Upper lobe of right lung (tissue), 1 donor: Measurements from ENCODE around the gene GINS2. TPM values are rescaled to one million over a fixed set of nuclear protein-coding genes. Genes with fewer than 3 reads are reported as not detected.

Source experiments
- ATAC-seq: fragments of 200-7000 bp; cut with Tn5 transposase; one replicate; pipeline ENCODE4 v1.9.1; 2020; ENCODE audit warnings: mild to moderate bottlenecking, moderate library complexity
- DNase-seq: peaks from one replicate; pipeline ENCODE4 v3.0.0-alpha.2; 2020
- H3K27ac ChIP-seq: fragments of 200-600 bp; one replicate; pipeline ENCODE4 v1.8.0; 2022
- H3K27me3 ChIP-seq: fragments of 200-600 bp; one replicate; pipeline ENCODE4 v1.8.0; 2022; ENCODE audit warnings: mild to moderate bottlenecking
- H3K36me3 ChIP-seq: fragments of 200-600 bp; one replicate; pipeline ENCODE4 v1.8.0; 2022
- H3K4me1 ChIP-seq: fragments of 200-600 bp; one replicate; pipeline ENCODE4 v1.8.0; 2022
- H3K4me3 ChIP-seq: fragments of 200-600 bp; one replicate; pipeline ENCODE4 v1.8.0; 2022; ENCODE audit warnings: mild to moderate bottlenecking
- H3K9me3 ChIP-seq: fragments of 200-600 bp; one replicate; pipeline ENCODE4 v1.8.0; 2022
- intact Hi-C: fragments of 100-400 bp; cut with DNase I; formaldehyde crosslinking; loops from one replicate; pipeline ENCODE4 v1.11.0; 2022
- total RNA-seq: library from RNA; stranded (reverse); fragmentation: NEBNext Ultra II Directional; extraction: Animal tissue kit (Norgen Biotek cat#: 25700); gene quantifications from one replicate; pipeline ENCODE4 v1.2.1, GENCODE V29; 2021
- TF ChIP-seq, protein P1 (sequence below): fragments of 200-600 bp; IDR thresholded peaks from one replicate; pipeline ENCODE4 v1.8.0; 2022; ENCODE audit warnings: antibody characterized with exemption
- donor health status: DM: no; HTN: yes; CAD: no; lungs with severe emphysema.

GINS2 gene
- total RNA-seq, 1 donor from 2014 or later = 0.46 TPM

DNA sequence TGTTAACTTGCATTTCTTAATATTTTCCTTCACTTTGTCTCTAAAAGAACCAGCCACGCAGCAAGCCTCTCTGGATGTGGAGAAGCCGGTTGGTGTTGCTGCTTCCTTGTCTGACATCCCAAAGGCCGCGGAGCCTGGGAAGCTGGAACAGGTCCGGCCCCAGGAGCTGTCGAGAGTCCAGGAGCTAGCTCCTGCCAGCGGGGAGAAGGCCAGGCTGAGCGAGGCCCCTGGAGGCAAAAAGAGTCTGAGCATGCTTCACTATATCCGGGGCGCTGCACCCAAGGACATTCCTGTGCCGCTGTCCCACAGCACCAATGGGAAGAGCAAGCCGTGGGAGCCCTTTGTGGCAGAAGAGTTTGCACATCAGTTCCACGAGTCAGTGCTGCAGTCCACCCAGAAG, 22.8 kb downstream of the GINS2 start:
- Histone ChIP-seq H3K4me1 (no peaks in the 10 kb centered on the region), H3K9me3 (no peaks in the 10 kb centered on the region), H3K27ac (no peak overlapping the region)

DNA sequence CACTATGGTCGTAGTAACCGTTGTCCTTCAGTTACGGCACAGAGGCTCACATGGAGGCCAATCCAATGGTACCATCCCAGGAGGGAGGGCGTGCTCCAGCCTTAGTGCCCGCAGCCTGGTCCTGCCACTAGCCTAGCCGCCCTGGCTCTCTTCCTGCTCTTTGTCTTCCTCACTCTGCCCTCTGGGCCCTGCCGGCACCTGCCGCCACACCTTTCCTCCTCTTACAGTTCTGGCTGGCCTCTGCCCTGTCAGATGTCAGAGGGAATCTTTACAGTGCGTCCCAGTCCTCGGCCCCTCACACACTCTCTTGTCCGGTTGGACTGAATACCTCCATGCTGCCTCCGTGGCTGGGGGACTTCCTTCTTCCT, 23.4 kb downstream of the GINS2 start:
- Histone ChIP-seq H3K4me3 (no peak overlapping the region), H3K27me3 (no peaks in the 10 kb centered on the region), H3K36me3 (peaks cover 97% of the 10 kb centered on the region), H3K27ac (no peak overlapping the region), H3K9me3 (no peaks in the 10 kb centered on the region), H3K4me1 (no peaks in the 10 kb centered on the region)
- DNase-seq (no peak), ATAC-seq (no peak)
- TF ChIP-seq, protein P1, sequence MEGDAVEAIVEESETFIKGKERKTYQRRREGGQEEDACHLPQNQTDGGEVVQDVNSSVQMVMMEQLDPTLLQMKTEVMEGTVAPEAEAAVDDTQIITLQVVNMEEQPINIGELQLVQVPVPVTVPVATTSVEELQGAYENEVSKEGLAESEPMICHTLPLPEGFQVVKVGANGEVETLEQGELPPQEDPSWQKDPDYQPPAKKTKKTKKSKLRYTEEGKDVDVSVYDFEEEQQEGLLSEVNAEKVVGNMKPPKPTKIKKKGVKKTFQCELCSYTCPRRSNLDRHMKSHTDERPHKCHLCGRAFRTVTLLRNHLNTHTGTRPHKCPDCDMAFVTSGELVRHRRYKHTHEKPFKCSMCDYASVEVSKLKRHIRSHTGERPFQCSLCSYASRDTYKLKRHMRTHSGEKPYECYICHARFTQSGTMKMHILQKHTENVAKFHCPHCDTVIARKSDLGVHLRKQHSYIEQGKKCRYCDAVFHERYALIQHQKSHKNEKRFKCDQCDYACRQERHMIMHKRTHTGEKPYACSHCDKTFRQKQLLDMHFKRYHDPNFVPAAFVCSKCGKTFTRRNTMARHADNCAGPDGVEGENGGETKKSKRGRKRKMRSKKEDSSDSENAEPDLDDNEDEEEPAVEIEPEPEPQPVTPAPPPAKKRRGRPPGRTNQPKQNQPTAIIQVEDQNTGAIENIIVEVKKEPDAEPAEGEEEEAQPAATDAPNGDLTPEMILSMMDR = no peak
- intact Hi-C loops = no loop called here

More for the DNA sequence above, 22.8 kb downstream of the GINS2 start:
- Histone ChIP-seq H3K4me3 (no peak overlapping the region), H3K36me3 (peaks cover 100% of the 10 kb centered on the region), H3K27me3 (no peaks in the 10 kb centered on the region)
- TF ChIP-seq, protein P1 = no peak
- ATAC-seq (no peak), DNase-seq (no peak)
- intact Hi-C loops = no loop called here

- no peak overlapping the region for H3K27ac ChIP-seq
- no peak overlapping the region for H3K4me3 ChIP-seq
- H3K9me3 ChIP-seq = no peaks in the 10 kb centered on the region
- no peaks in the 10 kb centered on the region for H3K27me3 ChIP-seq
- DNase-seq (no peak), ATAC-seq (no peak)
- TF ChIP-seq, protein P1 = no peak
- H3K36me3 ChIP-seq = peaks cover 97% of the 10 kb centered on the region
- no peaks in the 10 kb centered on the region for H3K4me1 ChIP-seq
- intact Hi-C loops = no loop called here
Observed at GRCh38 chr16:85664580-85665372, 24.0 kb downstream of the GINS2 start.

DNA sequence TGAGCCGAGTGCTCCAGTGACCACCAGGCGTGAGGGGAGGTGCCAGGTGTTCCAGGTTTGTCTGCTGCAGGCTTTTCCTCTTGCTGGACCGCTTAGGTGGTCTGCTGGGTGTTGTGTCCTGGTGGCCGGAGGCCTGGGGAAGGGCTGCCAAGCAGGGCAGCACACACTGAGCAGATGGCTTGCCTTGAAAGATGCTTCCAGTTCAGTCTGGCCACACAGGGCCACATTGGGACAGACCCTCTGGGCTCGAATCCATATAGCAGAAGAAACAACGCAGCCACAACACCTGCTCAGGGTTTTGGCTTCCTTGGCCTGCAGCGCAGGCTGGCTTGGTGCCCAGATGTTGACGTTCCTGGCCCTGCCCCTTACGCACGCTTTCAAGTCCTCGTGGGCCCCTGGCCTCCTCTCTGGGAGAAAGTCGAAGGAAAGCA, 24.8 kb downstream of the GINS2 start:
- H3K27ac ChIP-seq = no peak overlapping the region
- no peaks in the 10 kb centered on the region for H3K27me3 ChIP-seq
- peaks cover 97% of the 10 kb centered on the region for H3K36me3 ChIP-seq
- TF ChIP-seq, protein P1 = no peak
- DNase-seq (no peak), ATAC-seq (no peak)
- no peaks in the 10 kb centered on the region for H3K4me1 ChIP-seq
- no peak overlapping the region for H3K4me3 ChIP-seq
- intact Hi-C loops = no loop called here
- H3K9me3 ChIP-seq = no peaks in the 10 kb centered on the region

GRCh38 chr16:85662976-85663830, 25.6 kb downstream of the GINS2 start:
- Histone ChIP-seq H3K4me3 (no peak overlapping the region), H3K27me3 (no peaks in the 10 kb centered on the region), H3K27ac (no peak overlapping the region), H3K9me3 (no peaks in the 10 kb centered on the region), H3K4me1 (no peaks in the 10 kb centered on the region), H3K36me3 (peaks cover 97% of the 10 kb centered on the region)
- ATAC-seq (no peak), DNase-seq (no peak)
- intact Hi-C loops = no loop called here
- TF ChIP-seq, protein P1 = no peak
